NT2/D1 (cell line): ENCODE measurements around the gene SAFB.

Experiments used
- SUZ12 ChIP-seq: IDR thresholded peaks from 2 replicates; pipeline ENCODE4 v1.6.1; 2011; ENCODE audit not compliant: insufficient read length, insufficient read depth; ENCODE audit errors: extremely low read depth
- ZNF274 ChIP-seq: IDR thresholded peaks from 2 replicates; pipeline ENCODE4 v1.6.1; 2011; ENCODE audit warnings: mild to moderate bottlenecking, low read depth, low read length

DNA sequence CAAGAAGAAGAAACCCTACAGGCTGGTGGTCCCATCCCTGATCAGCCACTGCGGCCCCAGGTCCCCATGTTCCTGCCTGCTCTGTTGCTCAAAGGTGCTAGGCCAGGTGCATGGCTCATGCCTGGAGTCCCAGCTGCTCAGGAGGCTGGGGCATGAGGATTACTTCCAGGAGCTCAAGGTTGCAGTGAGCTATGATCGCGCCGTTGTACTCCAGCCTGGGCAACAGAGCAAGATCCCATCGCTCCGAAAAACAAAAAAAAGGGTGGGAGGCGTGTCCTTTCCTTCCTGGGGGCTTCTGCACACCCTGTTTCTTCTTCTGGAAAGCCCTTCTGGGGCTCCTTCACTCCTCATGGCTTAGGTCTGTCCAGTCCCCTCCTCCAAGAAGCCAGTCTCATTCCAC, 43.2 kb upstream of the SAFB start:
- TF ChIP-seq ZNF274 (no peak), SUZ12 (no peak)
